GM21737 (cell line): ENCODE results near the gene OVOL2.

Experiments used
- ATAC-seq: cut with Tn5 transposase; IDR thresholded peaks from one replicate; pipeline ENCODE4 v1.9.1; 2021; ENCODE audit warnings: mild to moderate bottlenecking, moderate library complexity; ENCODE audit not compliant: unreplicated experiment

OVOL2 gene

DNA sequence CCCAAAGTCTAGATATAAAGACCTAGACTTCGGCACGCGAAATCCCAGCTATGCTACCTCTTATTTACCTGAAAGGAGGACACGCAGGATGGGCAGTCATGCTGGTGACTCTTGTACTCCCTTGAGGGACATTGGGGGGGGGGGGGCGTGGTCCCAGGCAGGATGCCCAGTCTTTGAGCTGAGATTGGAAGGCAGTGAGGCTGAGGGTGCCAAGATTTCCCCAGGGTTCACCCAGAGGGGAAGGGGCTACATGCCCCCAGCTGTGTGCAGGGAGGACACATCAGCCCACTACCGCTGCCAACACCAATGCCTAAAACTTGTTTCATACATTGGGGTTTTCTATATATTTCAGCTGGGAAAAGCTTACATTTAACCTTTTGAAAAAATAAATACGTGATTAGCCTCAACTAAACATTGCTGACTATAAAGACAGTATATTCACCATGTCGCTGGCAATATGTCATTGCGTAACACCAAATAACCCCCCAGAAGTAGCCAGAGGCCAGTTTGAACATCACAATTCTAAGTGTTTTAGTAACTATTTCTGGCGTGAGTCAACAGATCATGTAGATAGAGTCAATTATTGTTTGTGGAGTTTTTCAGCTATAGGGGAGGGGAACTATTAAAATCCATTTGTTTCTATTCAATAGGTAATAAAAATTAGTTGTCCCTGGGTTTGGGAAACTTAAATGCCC lies 67.3 kb downstream of the OVOL2 start:
- no peak for ATAC-seq

- no peak for ATAC-seq
Observed at GRCh38 chr20:17987988-17988387, 69.7 kb downstream of the OVOL2 start.

GRCh38 chr20:17985388-17986018 lies 72.2 kb downstream of the OVOL2 start:
- ATAC-seq: no peak

- no peak for ATAC-seq
Observed at GRCh38 chr20:17976305-17976704, 81.4 kb downstream of the OVOL2 start.
